NCI-H1930 (cell line): Measurements from ENCODE around the gene MAB21L4.

Experiments used
- DNase-seq, 2 experiments: peaks; one replicate each; lab custom pipeline; 2025; lab: John Stamatoyannopoulos, UW

Gene MAB21L4

DNA sequence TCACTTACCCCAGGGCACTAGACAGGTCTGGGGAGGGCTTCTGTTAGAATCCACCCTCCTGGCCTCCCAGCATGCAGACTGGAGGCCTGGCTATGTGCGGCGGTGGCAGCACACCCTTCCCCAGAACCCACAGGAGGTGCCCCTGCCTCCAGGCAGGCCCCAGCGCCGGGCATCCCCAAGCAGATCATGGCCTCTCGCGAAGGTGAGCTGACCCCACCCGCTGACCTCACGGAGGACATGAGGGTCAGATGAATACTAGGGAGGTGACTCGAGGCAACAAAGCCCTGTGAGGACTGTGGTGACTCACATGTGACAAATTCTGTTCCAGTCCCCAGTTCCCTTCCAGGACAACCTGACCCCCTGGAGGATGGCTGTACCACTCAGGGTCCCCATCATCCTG, 1.9 kb downstream of the MAB21L4 start:
- DNase-seq = no peak

DNA sequence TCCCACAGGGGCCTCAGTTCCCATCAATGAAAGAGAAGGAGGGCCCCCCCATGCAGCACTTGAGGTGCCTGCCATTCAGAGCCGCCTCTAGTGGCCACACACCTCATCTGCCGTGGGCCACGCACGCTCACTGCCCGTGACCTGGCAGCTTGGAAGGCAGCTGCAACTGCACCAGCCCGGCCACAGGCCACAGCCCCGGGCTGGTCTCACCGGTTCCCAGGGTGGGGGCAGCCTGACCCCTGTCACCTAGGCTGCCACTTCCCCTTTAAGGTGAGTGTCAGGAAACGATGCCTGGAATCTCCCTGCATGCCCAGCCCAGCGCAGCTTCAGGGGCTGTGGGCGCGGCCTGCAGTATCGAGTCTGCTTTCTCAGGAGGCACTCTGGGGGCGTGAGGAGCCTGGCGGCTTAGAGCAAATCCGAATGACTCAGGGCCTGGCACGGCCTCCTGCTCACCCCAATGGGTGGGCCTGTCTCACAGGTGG, 2.6 kb downstream of the MAB21L4 start:
- no peak for DNase-seq

DNA sequence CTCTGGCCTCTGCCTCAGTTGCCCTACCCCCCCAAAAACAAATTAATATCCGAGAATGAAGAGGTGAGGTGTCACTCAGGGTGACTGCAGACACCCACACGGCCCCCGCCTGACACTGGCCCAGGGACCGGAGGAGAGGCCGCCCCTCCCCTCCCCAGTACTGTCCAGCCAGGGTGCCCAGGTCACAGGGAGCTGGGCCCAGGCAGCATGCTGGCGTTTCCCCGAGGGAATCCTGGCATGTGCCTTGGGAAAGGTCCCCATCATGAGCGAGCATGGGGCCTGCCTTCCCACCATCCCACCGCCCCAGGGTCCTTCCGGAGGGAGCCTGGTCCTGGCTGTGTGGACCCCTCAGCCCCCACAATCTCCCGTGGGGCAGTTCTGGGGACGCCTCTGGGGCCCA, 3.0 kb downstream of the MAB21L4 start:
- no peak for DNase-seq

DNA sequence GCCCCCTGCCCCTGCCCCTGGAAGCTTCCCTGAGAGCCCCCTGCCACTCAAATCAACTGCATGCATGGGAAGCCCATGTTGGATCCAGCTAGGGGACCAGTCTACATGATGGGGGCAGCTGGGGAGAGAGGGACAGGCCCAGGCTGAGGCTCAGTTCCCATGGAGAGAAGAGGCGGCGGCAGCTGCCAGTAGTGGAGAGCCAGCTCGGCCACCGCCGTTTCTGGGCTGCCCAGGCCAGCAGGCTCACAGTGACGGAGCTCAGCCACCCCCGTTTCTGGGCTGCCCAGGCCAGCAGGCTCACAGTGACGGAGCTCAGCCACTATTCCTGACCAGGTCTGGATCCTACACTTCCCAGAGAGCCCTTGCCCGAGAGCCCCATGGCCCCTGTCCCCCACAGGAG, 3.6 kb downstream of the MAB21L4 start:
- no peak for DNase-seq

DNA sequence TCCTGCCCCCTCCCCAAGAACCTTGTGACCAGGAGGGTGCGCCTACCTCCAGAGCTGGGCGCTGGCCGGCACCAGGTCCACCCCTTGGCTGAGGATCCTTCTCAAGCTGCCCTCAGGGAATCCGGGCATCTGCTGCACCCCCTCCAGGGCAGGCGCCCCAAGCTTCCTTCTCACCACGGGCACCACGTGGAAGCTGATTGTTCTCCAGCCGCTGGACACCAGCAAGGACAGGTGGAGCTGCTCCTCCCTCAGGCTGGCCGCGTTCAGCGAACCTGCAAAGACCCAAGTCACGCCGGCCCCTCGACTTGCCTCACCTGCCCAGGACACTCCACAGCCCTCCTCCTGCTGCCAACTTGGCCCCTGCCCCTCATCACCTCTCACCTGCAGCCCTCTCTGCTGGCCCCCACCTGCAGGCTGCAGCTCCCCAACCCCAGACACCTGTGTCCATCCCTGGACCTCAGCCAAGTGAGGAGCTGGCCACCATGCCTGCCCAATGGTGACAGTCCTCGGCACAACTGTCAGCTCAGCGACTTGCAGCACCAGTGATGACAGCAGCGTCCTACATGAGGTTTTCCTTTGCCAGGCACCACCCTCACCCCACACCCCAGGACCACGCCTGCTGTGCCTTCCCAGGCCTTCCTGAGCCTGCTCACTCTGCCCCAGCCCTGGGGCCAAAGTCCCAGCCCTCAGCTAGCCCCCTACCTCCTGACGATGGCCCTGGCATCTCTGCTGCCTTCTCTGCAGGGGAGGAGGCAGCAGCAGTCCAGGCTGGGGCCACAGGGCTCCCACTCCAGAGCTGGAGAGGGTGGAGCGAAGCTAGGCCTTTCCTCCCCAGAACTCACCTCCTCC, 4.2 kb downstream of the MAB21L4 start:
- DNase-seq = no peak

DNA sequence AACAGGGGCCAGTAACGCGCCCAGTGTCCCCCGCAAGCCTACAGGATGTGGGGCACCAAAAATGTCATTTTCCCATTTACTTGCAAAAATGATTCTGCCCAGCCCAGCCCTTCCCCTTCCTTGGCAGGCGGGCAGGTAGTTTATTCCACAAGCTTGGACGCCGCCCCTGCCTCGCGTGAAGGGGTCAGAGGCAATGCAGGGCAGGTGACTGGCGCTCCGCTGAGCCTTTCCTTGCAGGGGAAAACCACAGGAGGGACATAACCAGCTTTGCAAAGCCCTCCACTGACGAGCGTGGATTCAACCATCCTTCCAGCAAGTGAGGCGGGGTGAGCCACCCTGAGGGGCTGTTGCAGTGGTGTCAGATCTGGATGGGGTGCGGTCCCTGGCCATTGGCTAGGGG, 5.3 kb downstream of the MAB21L4 start:
- DNase-seq = no peak

DNA sequence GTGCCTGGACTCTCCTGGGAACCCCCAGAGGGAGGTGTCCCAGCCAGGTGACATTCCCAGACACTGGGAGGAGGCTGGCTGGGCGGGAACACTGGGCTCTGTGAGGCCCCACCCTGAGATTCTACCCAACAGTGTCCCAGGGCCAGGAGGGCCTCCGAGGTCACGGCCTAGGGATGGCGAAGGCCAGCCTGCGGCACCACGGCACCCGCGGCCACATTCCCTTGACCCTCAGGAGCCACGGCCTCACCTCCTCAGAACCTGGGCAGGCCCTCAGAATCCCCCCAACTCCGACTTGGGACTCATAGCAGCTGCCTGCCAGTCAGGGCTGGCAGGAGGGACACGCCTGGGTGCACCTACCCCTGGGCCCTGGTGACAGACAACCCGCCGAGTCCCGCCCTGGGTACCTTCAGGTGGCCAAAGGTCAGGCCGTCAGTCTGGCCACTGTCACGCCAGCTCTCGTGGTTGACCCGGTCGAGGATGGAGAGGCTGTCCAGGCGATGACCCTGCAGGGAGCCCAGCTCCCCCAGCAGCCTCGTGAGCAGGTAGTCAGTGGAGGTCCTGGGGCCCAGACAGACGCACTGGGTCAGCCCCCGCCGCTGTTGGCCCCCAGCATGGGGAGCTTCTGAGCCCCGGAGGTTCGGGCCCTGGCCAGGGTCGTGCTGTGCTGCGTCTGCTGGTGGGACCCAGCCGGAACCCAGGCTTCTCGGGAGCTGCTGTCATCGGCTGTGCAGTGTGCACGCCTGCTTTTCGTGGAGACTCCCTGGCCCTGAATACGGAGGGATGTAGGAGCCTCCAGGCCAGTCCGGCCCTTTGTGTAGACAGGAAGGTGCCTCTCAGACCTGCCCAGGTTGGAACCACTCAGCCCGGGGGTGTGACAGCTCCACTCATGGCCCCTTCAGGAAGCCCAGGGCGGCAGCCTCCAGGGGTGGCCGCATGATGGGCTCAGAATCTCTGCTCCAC, 6.1 kb downstream of the MAB21L4 start:
- DNase-seq = no peak

DNA sequence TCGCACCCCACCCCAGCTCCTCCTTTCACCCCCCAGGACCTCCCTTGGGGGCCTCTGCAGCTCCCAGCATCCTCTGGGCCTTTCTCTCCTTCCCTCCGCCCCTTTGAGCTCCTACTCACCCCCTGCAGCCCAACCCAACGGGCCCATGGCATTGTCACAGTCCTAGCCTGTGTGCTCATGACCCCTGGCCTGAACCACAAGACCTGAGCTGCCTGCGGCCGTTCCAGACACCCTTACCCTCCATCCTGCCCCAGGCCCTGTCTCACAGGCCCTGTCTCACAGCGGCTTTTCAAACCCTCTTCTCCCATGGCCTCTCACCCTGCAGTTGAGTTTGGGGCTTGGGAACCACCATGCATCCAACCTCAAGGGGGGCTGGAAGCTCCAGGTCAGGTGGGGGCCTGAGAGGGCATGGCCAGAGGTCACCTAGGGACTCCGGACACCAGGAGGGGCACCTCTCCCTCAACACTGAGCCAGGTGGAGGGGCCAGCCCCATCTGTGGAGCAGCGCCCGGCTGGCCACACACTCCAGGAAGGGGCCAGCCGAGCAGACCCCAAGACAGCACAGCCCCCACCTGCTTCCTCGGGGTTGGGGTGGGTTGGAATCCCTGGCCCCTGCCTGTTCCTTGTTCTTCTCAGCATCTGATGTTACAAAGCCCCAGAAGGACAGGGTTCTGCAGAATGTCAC, 6.9 kb downstream of the MAB21L4 start:
- DNase-seq = no peak

DNA sequence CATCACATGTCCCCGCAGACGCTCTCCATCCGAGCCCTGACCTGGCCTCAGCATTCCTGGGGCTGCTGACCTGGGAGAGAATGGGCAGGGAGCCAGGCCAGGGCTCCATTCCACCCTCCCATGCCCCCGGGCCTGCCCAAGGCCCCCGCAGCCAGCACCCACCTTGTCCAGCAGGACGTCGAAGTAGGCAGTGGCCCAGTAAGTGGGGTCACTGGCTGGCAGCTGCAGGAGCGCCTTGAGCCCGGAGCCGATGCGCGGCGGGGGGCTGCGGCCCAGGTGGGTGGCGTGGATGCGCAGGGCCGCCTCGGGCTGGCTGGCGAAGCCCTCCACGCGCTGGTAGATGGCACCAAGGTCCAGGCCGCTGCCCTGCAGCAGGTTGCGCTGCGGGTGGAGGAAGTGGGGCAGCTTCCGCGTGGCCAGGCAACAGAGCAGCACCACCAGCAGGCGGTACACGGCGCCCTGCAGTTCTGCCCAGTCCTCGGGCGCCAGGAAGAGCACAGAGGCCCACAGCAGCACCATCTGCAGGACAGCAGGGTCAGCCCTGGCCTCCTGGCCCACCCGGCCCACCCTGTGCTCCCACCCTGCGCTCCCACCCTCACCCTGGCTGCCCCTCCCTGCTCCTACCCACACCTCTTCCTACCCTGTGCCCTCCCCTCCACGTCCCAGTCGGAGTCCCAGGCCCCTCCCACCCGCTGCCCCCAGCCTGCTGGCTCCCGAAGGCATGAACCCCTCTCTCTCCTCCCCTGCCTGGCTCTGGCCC, 7.6 kb downstream of the MAB21L4 start:
- no peak for DNase-seq

DNA sequence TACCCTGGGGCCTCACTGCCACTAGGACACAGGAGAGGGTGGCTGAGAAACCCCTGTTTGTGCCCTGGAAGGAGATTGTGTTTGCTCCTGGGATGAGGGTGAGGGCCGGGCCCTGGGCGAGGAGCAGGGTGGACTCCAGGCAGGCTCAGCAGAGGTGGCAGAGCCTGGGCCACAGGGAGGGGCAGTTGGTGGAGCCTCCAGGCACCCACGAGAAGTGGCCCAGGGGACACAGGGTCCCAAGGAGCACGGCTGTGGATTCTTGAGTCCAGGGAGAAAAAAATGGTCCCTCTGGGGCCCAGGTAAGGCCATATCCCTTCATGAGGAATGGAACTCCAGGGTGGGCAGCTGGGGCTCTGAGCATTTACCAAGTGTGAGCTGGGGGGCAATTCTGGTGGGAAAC, 8.3 kb downstream of the MAB21L4 start:
- no peak for DNase-seq

DNA sequence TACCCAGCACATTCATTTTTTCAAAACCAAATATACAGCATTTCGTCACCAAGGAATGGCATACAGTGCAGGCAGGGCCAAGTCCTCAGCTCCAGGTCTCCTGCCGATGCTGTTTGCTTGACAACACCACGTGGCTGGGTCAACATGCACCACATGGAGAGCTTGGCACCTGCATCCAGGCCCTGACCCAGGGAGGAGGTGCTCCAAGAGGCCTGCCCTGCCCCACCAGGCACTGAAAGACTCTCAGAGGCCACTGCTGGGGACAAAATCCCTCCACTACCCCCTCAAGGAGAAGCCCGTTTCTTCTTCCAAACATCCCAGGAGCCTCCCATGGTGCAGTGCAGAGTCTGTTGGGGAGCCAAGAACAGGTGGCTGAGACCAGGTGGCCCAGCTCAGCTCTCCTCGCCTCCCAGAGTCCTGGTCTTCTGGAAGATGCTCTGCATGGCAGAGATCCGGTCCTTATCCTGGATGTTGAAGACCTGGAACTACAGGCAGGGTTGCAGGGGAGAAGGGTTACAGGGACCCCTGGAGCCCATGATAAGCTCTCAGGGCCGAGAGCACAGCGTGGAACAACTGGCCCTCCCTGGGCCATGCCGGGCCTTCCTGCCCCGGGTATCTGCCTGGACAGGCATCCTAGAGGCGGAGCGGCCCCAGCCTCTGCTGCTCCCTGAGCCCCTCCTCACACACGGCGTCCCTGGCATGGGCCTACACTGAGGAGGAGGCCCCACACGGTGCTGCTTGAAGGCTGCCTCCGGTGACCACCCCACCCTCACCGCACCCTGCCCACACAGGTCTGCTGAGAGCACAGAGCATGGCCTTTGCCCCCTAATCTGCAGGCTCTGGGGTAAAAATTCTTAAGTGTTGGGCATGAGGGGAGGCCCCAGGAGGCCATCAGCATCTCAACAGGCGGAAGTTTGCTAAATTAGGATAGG, 9.0 kb downstream of the MAB21L4 start:
- no peak for DNase-seq

DNA sequence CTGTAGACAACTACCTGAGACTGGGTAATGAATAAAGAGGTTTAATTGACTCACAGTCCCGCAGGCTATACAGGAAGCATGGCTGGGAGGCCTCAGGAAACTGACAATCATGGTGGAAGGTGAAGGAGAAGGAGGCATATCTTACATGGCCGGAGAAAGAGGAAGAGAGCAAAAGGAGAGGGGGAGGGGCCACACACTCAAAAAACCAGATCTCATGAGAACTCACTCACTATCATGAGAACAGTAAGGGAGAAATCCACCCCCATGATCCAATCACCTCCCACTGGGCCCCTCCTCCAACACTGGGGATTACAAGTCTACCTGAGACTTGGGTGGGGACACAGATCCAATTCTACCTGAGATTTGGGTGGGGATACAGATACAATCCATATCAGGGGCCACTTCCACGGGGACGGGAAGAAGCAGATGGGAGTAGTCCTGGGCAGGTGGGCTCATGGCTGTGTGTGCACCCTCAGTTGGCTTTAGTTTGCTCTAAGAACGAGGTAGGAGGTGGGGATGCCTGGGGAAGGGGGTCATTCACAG, 9.9 kb downstream of the MAB21L4 start:
- DNase-seq = no peak

DNA sequence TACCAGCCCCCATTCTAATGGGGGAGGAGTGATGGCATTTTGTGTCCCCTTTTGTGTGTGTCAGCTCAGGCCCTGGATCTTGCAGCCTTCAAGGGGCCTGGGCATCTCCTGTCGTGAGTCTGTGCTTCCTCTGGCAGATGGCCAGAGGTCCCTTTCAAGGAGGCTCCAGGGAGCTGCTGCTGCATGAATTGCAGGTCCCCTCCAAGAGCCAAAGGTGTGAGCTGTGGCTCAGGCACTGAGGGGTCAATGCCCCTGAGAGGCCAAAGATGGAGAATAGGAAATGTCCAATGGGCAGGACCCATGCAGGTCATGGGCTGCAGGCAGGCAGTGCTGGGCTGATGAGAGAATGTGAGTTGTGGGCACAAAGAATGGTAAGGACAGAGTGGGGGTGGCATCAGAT, 10.4 kb downstream of the MAB21L4 start:
- no peak for DNase-seq

DNA sequence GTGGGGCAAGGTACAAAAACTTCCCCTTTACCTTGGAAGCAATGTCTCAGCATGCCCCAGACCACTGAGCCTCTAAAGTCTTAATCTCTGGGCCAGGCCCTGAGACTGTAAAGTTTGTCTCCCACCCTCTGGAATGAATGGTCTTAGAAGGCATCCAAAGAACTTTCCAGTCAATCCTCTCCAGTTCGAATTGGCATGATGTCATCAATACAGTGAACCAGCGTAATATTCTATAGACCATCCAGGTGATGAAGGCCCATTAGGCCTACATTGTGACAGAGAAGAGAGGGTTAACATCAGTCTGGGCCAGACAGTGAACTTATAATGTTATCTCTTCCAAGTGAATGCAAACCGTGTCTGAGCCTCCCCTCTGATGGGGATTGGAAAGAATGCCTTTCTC, 11.2 kb downstream of the MAB21L4 start:
- no peak for DNase-seq

DNA sequence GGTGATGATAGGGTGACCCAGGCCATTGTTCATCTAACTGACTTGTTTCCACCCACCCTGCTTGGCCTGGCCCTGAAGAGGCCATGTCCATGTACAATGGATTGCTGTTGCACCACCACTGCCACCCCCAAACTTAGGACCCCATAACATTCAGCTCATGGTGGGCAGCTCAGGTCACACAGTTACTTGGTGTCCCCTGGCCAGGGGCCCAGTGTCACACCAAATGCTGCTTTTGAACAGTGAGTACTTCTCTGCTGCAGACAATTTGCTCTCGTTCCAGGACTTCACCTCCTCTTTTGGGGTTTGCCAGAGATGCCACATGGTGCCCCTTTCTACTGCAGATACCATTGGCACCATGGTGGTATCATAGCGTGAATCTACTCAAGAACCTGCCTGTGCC, 11.7 kb downstream of the MAB21L4 start:
- no peak for DNase-seq

DNA sequence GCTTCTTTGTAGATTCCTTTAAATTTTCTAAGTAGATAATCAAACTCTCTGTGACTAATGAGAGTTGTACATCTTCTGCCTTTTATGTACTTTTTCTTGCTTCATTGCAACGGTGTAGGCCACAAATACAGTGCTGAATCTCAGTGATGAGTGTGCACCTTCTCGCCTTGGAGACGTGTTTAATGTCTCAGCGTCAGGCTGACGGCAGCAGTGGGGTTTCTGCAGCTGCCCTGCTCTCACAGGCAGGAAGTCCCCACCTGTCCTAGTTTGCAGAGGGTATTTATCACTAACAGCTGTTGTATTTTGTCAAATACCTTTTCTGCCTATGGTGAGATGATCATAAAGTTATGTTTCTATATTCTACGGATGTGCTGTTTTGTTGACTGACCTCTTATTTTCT, 14.0 kb downstream of the MAB21L4 start:
- DNase-seq = peak; percentile 40 to 43

DNA sequence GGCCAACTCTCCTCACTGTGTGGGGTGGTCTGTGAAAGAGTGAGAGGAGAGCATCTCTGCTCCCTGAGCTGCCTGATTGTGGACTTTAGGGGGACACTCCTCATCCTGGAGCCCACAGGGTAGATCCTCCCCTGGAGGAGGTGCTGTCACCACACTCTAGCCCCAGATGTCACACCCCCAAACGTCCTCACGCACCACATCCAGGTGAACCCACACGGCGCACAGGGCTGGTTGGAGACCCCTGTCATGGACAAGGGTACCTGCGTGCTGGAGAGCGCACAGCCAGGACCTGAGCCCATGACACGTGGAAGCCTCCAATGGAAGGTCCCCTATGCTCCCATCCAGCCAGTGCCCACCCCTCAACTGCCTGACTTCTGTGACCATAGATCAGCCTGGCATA, 16.9 kb downstream of the MAB21L4 start:
- DNase-seq = no peak

DNA sequence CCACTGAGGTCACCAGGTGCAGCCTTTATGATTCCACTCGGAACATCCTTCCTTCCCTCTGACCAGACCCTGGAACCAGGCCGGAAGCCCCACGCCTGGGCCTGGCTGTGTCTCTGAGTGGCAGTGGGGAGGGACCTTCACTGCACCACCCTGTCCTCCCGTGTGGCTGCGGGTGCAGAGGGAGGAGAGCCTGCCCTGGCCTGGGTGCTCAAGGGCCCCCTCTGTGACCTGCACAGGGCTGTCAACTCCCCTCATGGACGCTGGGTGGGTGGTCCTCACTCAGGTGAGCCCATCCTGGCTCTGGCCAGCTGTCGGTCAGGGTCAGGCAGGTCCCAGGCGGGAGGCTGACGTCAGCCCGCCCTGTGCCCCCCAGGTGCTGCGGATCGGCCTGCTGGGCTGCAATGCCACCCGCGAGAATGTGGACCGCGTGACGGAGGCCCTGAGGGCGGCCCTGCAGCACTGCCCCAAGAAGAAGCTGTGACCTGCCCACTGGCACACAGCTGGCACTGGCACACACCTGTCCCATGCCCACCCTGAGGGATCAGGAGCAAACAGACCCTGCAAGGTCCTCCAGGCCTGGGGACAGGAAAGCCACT, 17.5 kb downstream of the MAB21L4 start:
- DNase-seq = no peak

DNA sequence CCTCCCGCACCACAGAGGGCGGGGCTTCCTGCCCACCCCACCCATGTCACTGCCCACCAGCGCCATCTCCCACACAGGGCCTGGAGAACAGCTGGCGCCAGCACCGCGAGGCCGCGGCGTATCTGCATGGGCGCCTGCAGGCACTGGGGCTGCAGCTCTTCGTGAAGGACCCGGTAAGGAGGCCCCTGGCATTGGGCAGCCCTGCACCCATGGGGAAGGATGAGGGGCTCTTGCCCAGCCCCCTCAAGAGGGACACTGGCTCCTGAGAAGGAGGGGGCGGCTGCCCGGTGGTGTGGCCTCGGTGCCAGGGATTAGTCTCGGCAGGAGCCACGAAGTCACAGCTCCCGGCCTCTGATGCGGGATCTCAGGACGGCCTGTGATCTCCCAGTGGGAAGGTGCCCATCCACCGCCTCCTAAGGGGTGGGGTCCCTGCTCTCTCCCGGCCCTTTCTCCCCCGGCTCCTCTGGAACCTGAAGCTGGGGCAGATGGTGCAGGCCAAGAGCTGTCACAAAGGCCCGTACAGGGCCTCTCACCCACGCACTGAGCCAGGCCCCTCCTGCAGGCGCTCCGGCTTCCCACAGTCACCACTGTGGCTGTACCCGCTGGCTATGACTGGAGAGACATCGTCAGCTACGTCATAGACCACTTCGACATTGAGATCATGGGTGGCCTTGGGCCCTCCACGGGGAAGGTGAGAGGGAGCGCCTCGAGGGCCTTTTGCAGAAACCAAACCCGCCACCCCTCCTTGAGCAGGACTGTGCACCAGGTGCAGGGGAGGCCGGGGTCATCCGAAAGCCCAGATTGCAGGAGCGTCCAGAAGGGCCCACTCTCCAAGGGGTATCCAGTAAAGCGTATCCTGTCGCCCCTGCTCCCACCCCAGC, 18.3 kb downstream of the MAB21L4 start:
- DNase-seq = no peak
